ENCODE measurements around the gene PTHLH.

The PTHLH gene

DNA sequence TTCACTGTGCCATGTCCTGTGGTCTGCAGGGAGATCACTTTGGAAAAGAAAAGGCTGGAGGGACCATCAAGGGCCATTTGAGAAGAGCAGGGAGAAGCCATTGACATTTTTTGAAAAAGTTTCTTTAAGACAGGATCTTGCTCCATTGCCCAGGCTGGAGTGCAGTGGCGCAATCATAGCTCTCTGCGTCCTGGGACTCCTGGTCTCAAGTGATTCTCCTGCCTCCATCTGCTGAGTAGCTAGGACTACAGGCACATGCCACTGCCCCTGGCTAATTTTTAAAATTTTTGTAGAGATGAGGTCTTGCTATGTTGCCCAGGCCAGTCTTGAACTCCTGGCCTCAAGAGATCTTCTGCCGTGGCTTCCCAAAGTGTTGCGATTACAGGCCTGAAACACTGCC, 32.3 kb downstream of the PTHLH start:
- TF ChIP-seq CTCF (IDR thresholded peaks at IDR 0.05; ENCODE audit: extremely low read depth, insufficient read depth, missing control alignments), result no peak
- in situ Hi-C loops (cut with MboI; ENCODE audit: low pct_unique_long_range_greater_than_20kb, low sequenced_read_pairs, unreplicated experiment), result loop anchor here (25.0 kb wide), 1 partner anchor 203 kb away; no protein-coding TSS in a partner anchor
- DNase-seq (ENCODE audit: low spot score), result no peak

DNA sequence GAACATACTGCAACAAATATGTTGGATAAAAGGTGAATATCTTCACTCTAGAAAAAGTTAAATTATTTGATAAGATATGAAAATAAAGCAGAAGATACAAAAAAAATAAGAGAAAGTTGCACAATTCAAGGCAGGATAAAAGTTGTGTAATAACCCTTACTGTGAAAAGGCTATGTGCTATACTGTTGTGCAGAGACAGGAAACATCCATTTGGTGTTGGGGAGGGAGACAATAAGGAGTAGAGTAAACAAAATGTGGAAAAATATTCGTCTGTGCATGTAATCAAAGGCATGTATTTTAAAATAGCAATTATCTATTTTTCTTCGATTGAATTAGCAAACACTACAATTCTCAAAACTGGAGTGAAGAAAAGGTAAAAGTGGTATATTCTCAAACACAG, 34.8 kb downstream of the PTHLH start:
- no peak for DNase-seq (ENCODE audit: low spot score)
- in situ Hi-C loops (cut with MboI; ENCODE audit: low pct_unique_long_range_greater_than_20kb, low sequenced_read_pairs, unreplicated experiment), result loop anchor here (25.0 kb wide), 1 partner anchor 200 kb away; no protein-coding TSS in a partner anchor
- TF ChIP-seq CTCF (IDR thresholded peaks at IDR 0.05; ENCODE audit: extremely low read depth, insufficient read depth, missing control alignments), result no peak

- no peak for TF ChIP-seq CTCF (IDR thresholded peaks at IDR 0.05; ENCODE audit: extremely low read depth, insufficient read depth, missing control alignments)
- no peak for DNase-seq (ENCODE audit: low spot score)
- in situ Hi-C loops (cut with MboI; ENCODE audit: low pct_unique_long_range_greater_than_20kb, low sequenced_read_pairs, unreplicated experiment), result loop anchor here (25.0 kb wide), 1 partner anchor 199 kb away; no protein-coding TSS in a partner anchor
Observed at GRCh38 chr12:27936196-27936595, 36.3 kb downstream of the PTHLH start.

DNA sequence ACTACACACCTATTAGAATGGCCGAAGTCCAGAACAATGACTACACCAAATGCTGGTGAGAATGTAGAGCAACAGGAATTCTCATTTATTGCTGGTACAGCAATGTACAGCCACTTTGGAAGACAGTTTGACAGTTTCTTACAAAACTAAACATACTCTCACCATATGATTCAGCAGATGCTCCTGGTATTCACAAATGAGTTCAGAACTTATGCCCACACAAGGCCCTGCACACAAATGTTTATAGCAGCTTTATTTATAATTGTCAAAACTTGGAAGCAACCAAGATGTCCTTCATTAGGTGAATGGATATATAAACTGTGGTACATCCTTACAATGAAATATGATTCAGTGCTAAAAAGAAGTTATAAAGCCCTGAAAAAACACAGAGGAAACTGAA, 38.3 kb downstream of the PTHLH start:
- in situ Hi-C loops (cut with MboI; ENCODE audit: low pct_unique_long_range_greater_than_20kb, low sequenced_read_pairs, unreplicated experiment), result loop anchor here (25.0 kb wide), 1 partner anchor 197 kb away; no protein-coding TSS in a partner anchor

DNA sequence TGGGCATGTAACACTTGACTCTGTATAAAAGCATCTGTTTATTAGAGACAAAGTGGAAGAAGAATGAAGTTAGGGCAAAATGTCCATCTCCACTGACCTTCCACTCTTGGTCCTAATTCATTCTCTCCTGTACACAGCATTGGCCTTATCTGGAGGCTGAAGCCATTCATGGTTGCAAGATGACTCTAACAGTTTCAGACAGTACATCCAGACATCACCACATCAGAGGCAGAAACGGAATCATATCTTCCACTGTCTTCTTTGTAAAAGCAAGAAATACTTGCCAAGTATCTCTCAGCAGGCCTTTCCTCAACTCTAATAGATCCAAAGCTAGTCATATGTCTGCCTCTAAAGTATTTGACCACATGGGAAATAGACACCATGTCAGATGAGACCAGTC, 41.1 kb downstream of the PTHLH start:
- no peak for TF ChIP-seq CTCF (IDR thresholded peaks at IDR 0.05; ENCODE audit: extremely low read depth, insufficient read depth, missing control alignments)
- in situ Hi-C loops (cut with MboI; ENCODE audit: low pct_unique_long_range_greater_than_20kb, low sequenced_read_pairs, unreplicated experiment), result loop anchor here (25.0 kb wide), 1 partner anchor 194 kb away; no protein-coding TSS in a partner anchor
- peak; percentile 13 for DNase-seq (ENCODE audit: low spot score)

More for the DNA sequence above, 38.3 kb downstream of the PTHLH start:
- TF ChIP-seq CTCF (IDR thresholded peaks at IDR 0.05; ENCODE audit: extremely low read depth, insufficient read depth, missing control alignments), result no peak
- no peak for DNase-seq (ENCODE audit: low spot score)

DNA sequence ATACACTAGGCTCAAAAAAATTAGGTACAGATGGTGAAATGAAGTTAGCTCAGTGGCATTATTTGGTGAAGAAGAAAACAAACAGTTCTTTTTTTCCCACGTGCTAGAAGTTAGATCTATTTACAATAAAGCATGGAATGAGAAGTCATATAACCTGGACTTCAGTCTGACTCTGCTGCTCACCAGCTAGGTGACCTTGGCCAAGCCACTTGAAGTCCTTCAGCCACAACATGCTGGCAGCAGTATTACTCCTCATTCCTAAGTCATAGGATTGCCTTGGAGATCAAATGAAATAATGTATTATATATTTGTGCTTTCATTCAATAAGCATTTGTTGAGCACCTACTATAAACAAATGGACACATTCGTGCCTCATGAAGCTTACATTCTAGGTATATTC, 45.2 kb downstream of the PTHLH start:
- no peak for TF ChIP-seq CTCF (IDR thresholded peaks at IDR 0.05; ENCODE audit: extremely low read depth, insufficient read depth, missing control alignments)

More for the DNA sequence above, 45.2 kb downstream of the PTHLH start:
- no peak for DNase-seq (ENCODE audit: low spot score)
- in situ Hi-C loops (cut with MboI; ENCODE audit: low pct_unique_long_range_greater_than_20kb, low sequenced_read_pairs, unreplicated experiment), result loop anchor here (25.0 kb wide), 1 partner anchor 190 kb away; no protein-coding TSS in a partner anchor
